Neural cell (in vitro differentiated cells): ENCODE results near the gene PDE4D. TPM values are rescaled to one million over a fixed set of nuclear protein-coding genes. Genes with fewer than 3 reads are reported as not detected.

ENCODE experiments used
- H2AFZ ChIP-seq: fragments of 200-600, 300-800 bp; sonication (generic), shearing (Covaris generic); 2 replicates; pipeline ENCODE4 v1.6.0; 2014; ENCODE audit warnings: low read depth, mild to moderate bottlenecking, antibody characterized with exemption, low read length, moderate library complexity
- H3F3A ChIP-seq: fragments of 200-600 bp; shearing (Covaris generic); 2 replicates; pipeline ENCODE4 v1.6.1; 2016; ENCODE audit warnings: mild to moderate bottlenecking, moderate library complexity, mixed read lengths, antibody characterized with exemption, low read length; ENCODE audit not compliant: insufficient read depth, poor library complexity, severe bottlenecking
- H3K27ac ChIP-seq: fragments of 200-600, 300-800 bp; sonication (generic), shearing (Covaris generic); 2 replicates; pipeline ENCODE4 v1.5.1; 2014; ENCODE audit warnings: mild to moderate bottlenecking, low read length, moderate library complexity
- H3K27me3 ChIP-seq: fragments of 300-800, 200-600 bp; sonication (generic), shearing (Covaris generic); 2 replicates; pipeline ENCODE4 v1.6.0; 2014; ENCODE audit warnings: mild to moderate bottlenecking, low read depth, low read length, moderate library complexity; ENCODE audit not compliant: insufficient read depth
- H3K36me3 ChIP-seq: fragments of 300-800, 200-600 bp; sonication (generic), shearing (Covaris generic); 2 replicates; pipeline ENCODE4 v1.5.1; 2014; ENCODE audit warnings: mild to moderate bottlenecking, antibody characterized with exemption, low read length, moderate library complexity; ENCODE audit not compliant: insufficient read depth
- H3K4me2 ChIP-seq: fragments of 300-800, 200-600 bp; sonication (generic), shearing (Covaris generic); 2 replicates; pipeline ENCODE4 v1.6.0; 2014; ENCODE audit warnings: mild to moderate bottlenecking, low read length
- H3K4me3 ChIP-seq: fragments of 300-800, 200-600 bp; sonication (generic), shearing (Covaris generic); 2 replicates; pipeline ENCODE4 v1.5.1; 2014; ENCODE audit warnings: mild to moderate bottlenecking, low read length, moderate library complexity
- H3K79me2 ChIP-seq: fragments of 200-600 bp; shearing (Covaris generic); replicated peaks from 2 replicates; pipeline ENCODE4 v1.6.0; 2014; ENCODE audit warnings: mild to moderate bottlenecking, low read length, moderate library complexity; ENCODE audit not compliant: insufficient read depth
- H3K9ac ChIP-seq: fragments of 300-800, 200-600 bp; sonication (generic), shearing (Covaris generic); 2 replicates; pipeline ENCODE4 v1.6.1; 2016; ENCODE audit warnings: mild to moderate bottlenecking, low read length, mixed read lengths
- H3K9me2 ChIP-seq: fragments of 200-600 bp; shearing (Covaris generic); 2 replicates; pipeline ENCODE4 v1.6.1; 2016; ENCODE audit warnings: mild to moderate bottlenecking, low read length, mixed read lengths; ENCODE audit not compliant: insufficient read depth
- H3K9me3 ChIP-seq: fragments of 200-600, 300-800 bp; sonication (generic), shearing (Covaris generic); 2 replicates; pipeline ENCODE4 v1.6.1; 2016; ENCODE audit warnings: mild to moderate bottlenecking, mixed run types, low read length, moderate library complexity, mixed read lengths
- H4K20me1 ChIP-seq: fragments of 200-600 bp; shearing (Covaris generic); 2 replicates; pipeline ENCODE4 v1.6.1; 2016; ENCODE audit warnings: mild to moderate bottlenecking, mixed run types; ENCODE audit not compliant: insufficient read depth
- CTCF ChIP-seq: fragments of 450-650 bp; IDR thresholded peaks from 2 replicates; pipeline ENCODE4 v1.5.1; 2014; ENCODE audit warnings: antibody characterized with exemption, mild to moderate bottlenecking, moderate library complexity; ENCODE audit not compliant: poor library complexity, severe bottlenecking
- EP300 ChIP-seq: fragments of 450-650 bp; conservative IDR thresholded peaks from 2 replicates; pipeline ENCODE4 v1.6.1; 2014; ENCODE audit warnings: antibody characterized with exemption, mild to moderate bottlenecking, moderate library complexity; ENCODE audit not compliant: poor library complexity, severe bottlenecking
- EZH2 ChIP-seq: fragments of 200-600, 300-800 bp; shearing (Covaris generic), sonication (generic); IDR thresholded peaks from 2 replicates; pipeline ENCODE4 v1.6.1; 2014; ENCODE audit warnings: antibody characterized with exemption, low read length, borderline replicate concordance, mild to moderate bottlenecking; ENCODE audit not compliant: insufficient read depth, poor library complexity, severe bottlenecking
- MXI1 ChIP-seq: fragments of 450-650 bp; conservative IDR thresholded peaks from 2 replicates; pipeline ENCODE4 v1.6.1; 2014; ENCODE audit warnings: antibody characterized with exemption, mild to moderate bottlenecking; ENCODE audit not compliant: poor library complexity, severe bottlenecking
- POLR2AphosphoS5 ChIP-seq: IDR thresholded peaks from 2 replicates; pipeline ENCODE4 v1.6.1; 2012
- RAD21 ChIP-seq: fragments of 450-650 bp; conservative IDR thresholded peaks from 2 replicates; pipeline ENCODE4 v1.6.1; 2014; ENCODE audit warnings: antibody characterized with exemption, mild to moderate bottlenecking, moderate library complexity
- REST ChIP-seq: IDR thresholded peaks from 2 replicates; pipeline ENCODE4 v1.6.1; 2012; ENCODE audit warnings: borderline replicate concordance
- SMC3 ChIP-seq: fragments of 450-650 bp; conservative IDR thresholded peaks from 2 replicates; pipeline ENCODE4 v1.6.1; 2014; ENCODE audit warnings: antibody characterized with exemption, mild to moderate bottlenecking, moderate library complexity; ENCODE audit not compliant: poor library complexity
- TAF1 ChIP-seq: IDR thresholded peaks from 2 replicates; pipeline ENCODE4 v1.6.1; 2012; ENCODE audit warnings: low read depth
- polyA plus RNA-seq: library from polyadenylated mRNA; depleted of rRNA; stranded (reverse); fragments of >200 nt; gene quantifications from 2 replicates; pipeline ENCODE4 v1.2.3, GENCODE V29; 2014

The PDE4D gene
- polyA plus RNA-seq, 1 donor from 2014 or later: 42.8 TPM

- no peak overlapping the region for H3K4me2 ChIP-seq
- no peak overlapping the region for H3K27ac ChIP-seq
- no peaks in the 10 kb centered on the region for H4K20me1 ChIP-seq
- no peaks in the 10 kb centered on the region for H3K27me3 ChIP-seq
- no peaks in the 10 kb centered on the region for H3F3A ChIP-seq
- no peaks in the 10 kb centered on the region for H3K9me2 ChIP-seq
- H3K4me3 ChIP-seq: no peak overlapping the region
- no peaks in the 10 kb centered on the region for H3K79me2 ChIP-seq
- no peak overlapping the region for H2AFZ ChIP-seq
- TF ChIP-seq EZH2: no peak
- TF ChIP-seq POLR2AphosphoS5: no peak
- TF ChIP-seq EP300: no peak
- no peak for TF ChIP-seq REST
- TF ChIP-seq RAD21: no peak
- no peak for TF ChIP-seq SMC3
- TF ChIP-seq MXI1: no peak
- TF ChIP-seq TAF1: no peak
- no peaks in the 10 kb centered on the region for H3K36me3 ChIP-seq
- H3K9me3 ChIP-seq: no peaks in the 10 kb centered on the region
- H3K9ac ChIP-seq: no peak overlapping the region
These were observed 591.8 kb downstream of the PDE4D start for GRCh38 chr5:59301727-59302126.

- Histone ChIP-seq H3K27ac (no peak overlapping the region), H3K9me2 (no peaks in the 10 kb centered on the region)
These were observed 592.6 kb downstream of the PDE4D start for GRCh38 chr5:59300930-59301329.

More at GRCh38 chr5:59300930-59301329, 592.6 kb downstream of the PDE4D start:
- Histone ChIP-seq H3K79me2 (no peaks in the 10 kb centered on the region), H3K4me2 (no peak overlapping the region), H3K9ac (no peak overlapping the region), H3K4me3 (no peak overlapping the region), H3F3A (no peaks in the 10 kb centered on the region), H3K27me3 (no peaks in the 10 kb centered on the region), H4K20me1 (no peaks in the 10 kb centered on the region), H2AFZ (no peak overlapping the region), H3K9me3 (no peaks in the 10 kb centered on the region), H3K36me3 (no peaks in the 10 kb centered on the region)
- TF ChIP-seq MXI1 (no peak), REST (no peak), EZH2 (no peak), POLR2AphosphoS5 (no peak), SMC3 (no peak), CTCF (no peak), TAF1 (no peak), EP300 (no peak), RAD21 (no peak)
